ENCODE data around the gene SORCS2. TPM values are rescaled to one million over a fixed set of nuclear protein-coding genes. Genes with fewer than 3 reads are reported as not detected.

Gene SORCS2
- total RNA-seq, 4 donors from 2014 or later = 1.1 to 2.5 (median 2.0) TPM

DNA sequence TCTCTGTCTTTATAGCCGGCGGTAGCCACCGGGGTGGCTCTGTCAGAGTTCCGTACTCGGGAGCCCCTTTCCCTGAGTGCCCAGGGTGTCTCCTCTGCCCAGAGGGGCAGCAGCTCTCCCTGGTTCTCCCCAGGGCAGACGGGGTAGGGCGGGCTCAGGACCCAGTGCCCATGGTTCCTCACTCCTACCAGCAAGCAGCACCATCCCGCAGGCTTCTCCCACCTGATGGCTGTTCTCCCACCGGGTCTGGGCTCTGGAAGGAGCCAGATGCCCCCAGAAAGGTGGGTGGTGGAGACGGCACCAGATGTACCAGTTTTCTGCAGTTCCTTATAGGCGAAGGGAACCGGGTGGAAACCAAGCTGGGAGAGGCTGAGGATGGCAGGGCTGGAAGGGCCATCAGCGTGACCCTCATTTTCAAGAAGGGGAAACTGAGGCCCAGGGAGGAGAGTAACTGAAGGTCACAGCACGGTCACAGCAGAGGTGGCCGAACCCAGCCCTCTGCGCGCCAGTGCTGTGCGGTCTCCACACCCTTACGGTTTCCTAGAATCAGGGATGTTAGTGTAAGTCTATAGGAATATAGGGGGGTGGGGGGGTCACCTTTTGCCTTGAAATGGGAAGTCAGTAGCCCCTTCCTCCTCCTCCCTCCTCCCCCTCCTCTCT, 548.7 kb downstream of the SORCS2 start:
- TF ChIP-seq POLR2A (IDR thresholded peaks at IDR 0.05) = no peak
- TF ChIP-seq, protein P1, sequence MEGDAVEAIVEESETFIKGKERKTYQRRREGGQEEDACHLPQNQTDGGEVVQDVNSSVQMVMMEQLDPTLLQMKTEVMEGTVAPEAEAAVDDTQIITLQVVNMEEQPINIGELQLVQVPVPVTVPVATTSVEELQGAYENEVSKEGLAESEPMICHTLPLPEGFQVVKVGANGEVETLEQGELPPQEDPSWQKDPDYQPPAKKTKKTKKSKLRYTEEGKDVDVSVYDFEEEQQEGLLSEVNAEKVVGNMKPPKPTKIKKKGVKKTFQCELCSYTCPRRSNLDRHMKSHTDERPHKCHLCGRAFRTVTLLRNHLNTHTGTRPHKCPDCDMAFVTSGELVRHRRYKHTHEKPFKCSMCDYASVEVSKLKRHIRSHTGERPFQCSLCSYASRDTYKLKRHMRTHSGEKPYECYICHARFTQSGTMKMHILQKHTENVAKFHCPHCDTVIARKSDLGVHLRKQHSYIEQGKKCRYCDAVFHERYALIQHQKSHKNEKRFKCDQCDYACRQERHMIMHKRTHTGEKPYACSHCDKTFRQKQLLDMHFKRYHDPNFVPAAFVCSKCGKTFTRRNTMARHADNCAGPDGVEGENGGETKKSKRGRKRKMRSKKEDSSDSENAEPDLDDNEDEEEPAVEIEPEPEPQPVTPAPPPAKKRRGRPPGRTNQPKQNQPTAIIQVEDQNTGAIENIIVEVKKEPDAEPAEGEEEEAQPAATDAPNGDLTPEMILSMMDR (IDR thresholded peaks at IDR 0.05) = no peak
- 83 to 100% methylated on average over 5 of the region's 19 CpGs for WGBS, 2 donors
- intact Hi-C loops (cut with DNase I) = no loop called here

DNA sequence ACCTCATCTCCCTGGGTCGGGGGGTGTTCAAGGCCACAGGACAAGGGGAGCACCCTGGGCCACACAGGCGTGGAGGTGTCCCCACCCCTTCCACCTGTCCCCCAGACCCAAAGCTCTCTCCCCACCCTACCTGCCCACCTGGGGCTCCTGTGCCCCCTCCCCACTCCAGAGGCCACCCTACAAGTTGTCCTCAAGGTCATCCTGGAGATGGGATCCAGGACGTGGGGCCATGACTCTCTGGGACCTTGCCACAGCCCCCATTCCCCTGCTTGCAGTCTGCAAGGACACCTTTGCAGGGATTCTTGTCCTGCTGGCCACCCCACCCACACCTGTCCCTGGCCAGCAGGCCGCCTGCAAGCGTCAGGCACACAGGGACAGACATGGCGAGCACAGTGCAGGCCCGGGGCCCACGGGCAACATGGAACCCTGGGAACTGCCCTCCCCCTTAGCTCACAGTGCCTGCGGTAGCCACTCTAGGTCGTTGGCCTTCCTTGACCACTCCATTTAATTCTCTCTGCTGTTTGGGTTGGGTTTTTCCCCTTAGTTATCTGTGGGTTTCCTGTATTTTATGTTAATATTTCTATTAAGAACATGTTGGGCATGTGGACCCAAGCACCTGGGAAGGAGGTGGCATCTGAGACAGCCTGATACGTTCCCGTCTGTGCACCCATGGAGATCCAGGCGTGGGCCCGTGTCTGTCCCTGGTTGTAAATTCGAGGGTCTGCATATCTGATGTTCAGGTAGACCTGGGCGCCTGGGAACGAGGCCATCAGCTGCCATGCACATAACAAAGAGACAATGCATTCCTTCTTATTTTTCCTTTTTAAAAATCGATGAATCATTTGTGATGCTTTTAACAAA, 549.8 kb downstream of the SORCS2 start:
- Histone ChIP-seq H3K36me3 (no peaks in the 10 kb centered on the region), H3K27ac (no peak overlapping the region), H3K4me3 (no peak overlapping the region), H3K4me1 (no peaks in the 10 kb centered on the region), H3K27me3 (peaks cover 0 to 41% (median 0%) of the 10 kb centered on the region in 4 donors), H3K9me3 (no peaks in the 10 kb centered on the region)
- DNase-seq = no peak
- WGBS, 2 donors = 90 to 92% methylated on average over 8 to 14 of the region's 18 CpGs
- TF ChIP-seq, protein P1 (IDR thresholded peaks at IDR 0.05) = no peak
- TF ChIP-seq POLR2A (IDR thresholded peaks at IDR 0.05) = no peak
- intact Hi-C loops (cut with DNase I) = no loop called here

More for the DNA sequence above, 548.7 kb downstream of the SORCS2 start:
- no peak for DNase-seq
- Histone ChIP-seq H3K27ac (no peak overlapping the region), H3K36me3 (no peaks in the 10 kb centered on the region), H3K9me3 (no peaks in the 10 kb centered on the region), H3K4me1 (no peaks in the 10 kb centered on the region), H3K4me3 (no peak overlapping the region), H3K27me3 (peaks cover 0 to 40% (median 0%) of the 10 kb centered on the region in 4 donors)

DNA sequence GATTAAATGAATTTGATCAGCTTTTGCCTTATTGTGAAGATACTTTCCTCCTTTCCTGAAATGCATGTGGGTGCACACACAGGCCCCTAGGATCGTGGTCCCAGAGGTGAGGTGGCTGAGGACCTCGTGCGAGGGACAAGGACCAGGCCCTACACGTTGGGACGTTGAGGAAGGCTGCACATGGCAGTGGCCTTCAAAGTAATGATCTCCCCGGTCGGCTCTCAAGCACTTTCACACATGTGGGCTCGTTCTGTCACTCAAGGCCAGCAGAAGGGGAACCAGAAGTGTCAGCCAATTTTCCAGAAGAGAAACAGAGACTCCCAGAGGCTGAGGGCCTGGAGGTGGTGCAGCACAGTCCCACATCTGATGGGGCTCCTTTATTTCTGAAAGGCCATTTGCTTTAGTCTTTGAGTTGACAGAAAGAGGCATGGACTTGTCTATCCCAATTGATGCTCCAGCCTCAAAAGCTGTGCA, 550.5 kb downstream of the SORCS2 start:
- no peaks in the 10 kb centered on the region for H3K4me1 ChIP-seq
- DNase-seq = no peak
- H3K36me3 ChIP-seq = no peaks in the 10 kb centered on the region
- no peaks in the 10 kb centered on the region for H3K9me3 ChIP-seq
- 81 to 84% methylated on average over 7 to 8 of the region's 8 CpGs for WGBS, 2 donors
- H3K4me3 ChIP-seq = no peak overlapping the region
- TF ChIP-seq, protein P1 (IDR thresholded peaks at IDR 0.05) = no peak
- no peak for TF ChIP-seq POLR2A (IDR thresholded peaks at IDR 0.05)
- intact Hi-C loops (cut with DNase I) = no loop called here
- H3K27ac ChIP-seq = no peak overlapping the region
- H3K27me3 ChIP-seq = peaks cover 0 to 43% (median 0%) of the 10 kb centered on the region in 4 donors

DNA sequence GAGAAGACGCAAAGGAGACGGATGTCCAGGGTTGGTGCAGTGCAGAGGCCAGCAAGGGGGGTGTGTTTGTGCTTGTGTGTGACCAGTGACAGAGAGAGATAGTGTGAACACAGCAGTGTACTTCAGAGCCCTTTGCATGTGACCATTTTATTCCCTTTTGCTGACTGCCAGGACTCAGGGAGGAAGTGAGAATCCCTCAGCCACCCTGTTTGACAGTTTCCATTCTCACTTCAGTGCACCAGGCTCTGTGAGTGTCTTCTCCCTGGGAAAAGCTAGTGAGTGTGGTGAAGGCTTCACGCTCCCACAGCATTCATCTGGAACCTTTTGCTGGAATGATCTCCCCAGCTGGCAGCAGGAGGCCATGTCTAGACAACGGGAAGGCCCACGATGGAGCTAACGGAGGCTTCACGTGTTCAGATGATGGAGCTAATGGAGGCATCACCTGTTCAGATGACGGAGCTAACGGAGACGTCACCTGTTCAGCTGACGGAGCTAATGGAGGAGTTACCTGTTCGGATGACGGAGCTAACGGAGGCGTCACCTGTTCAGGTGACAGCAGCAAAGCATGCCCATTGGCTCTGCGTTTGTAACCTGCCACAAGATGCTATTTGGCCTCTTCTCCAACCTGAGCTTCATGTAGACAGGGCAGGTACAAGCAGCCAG, 551.9 kb downstream of the SORCS2 start:
- Histone ChIP-seq H3K4me3 (no peak overlapping the region), H3K4me1 (no peaks in the 10 kb centered on the region), H3K27me3 (peaks cover 0 to 52% (median 0%) of the 10 kb centered on the region in 4 donors), H3K36me3 (no peaks in the 10 kb centered on the region), H3K9me3 (no peaks in the 10 kb centered on the region), H3K27ac (no peak overlapping the region)
- TF ChIP-seq, protein P1 (IDR thresholded peaks at IDR 0.05) = no peak
- no peak for TF ChIP-seq POLR2A (IDR thresholded peaks at IDR 0.05)
- DNase-seq = no peak
- 82 to 90% methylated on average over 8 to 15 of the region's 16 CpGs for WGBS, 2 donors
- intact Hi-C loops (cut with DNase I) = no loop called here

Measured in esophagus squamous epithelium (tissue), 5 donors.